ENCODE results near the gene BCL7B. TPM values are rescaled to one million over a fixed set of nuclear protein-coding genes. Genes with fewer than 3 reads are reported as not detected.
"Not testable (repeated sequence)": the region's sequence is repeated elsewhere in the genome, so short reads cannot be mapped to it uniquely, and the experiment has no call there.

The BCL7B gene
- total RNA-seq, 1 donor from 2014 or later: 34.8 TPM

DNA sequence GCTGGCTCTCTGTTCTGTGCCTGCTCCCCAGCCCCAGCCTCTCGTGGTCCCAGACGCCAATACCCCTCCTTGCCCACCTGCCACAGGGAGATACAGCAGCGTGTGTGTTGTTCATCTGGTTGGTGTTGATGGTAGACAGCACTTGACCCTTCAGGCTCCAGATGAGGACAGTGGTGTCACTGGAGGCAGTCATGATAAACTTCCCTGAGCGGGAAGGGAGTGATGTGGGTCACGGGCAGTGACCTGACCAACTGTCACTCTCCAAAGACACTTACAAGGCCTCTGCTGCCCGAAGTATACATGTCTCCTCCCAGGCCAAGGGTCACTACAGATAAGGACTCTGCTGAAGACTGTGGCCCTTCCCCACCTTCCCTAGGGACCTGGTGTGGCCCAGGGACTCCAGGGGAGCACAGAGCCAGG, 15.3 kb upstream of the BCL7B start:
- ATAC-seq: no peak

DNA sequence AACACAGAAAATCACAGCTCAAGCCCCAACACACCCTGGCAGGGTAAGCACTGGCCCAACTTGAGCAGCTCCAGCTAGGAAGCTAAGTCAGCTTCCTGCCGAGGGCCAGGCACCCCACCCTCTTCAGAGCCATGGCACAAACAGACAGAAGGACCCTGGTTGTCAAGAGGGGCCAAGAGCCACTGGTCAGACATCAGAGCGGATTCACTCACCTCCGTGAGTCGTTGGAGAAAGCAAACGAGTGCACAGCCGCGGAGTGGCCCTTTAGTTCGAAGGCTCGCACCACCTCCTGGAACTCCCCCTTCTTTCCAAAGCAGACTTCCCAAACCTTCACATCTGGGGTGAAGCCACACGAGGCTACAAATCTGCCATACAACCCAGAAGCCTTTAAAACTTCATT, 13.5 kb upstream of the BCL7B start:
- no peak for ATAC-seq

GRCh38 chr7:73570521-73570920, 13.0 kb upstream of the BCL7B start:
- ATAC-seq: no peak

DNA sequence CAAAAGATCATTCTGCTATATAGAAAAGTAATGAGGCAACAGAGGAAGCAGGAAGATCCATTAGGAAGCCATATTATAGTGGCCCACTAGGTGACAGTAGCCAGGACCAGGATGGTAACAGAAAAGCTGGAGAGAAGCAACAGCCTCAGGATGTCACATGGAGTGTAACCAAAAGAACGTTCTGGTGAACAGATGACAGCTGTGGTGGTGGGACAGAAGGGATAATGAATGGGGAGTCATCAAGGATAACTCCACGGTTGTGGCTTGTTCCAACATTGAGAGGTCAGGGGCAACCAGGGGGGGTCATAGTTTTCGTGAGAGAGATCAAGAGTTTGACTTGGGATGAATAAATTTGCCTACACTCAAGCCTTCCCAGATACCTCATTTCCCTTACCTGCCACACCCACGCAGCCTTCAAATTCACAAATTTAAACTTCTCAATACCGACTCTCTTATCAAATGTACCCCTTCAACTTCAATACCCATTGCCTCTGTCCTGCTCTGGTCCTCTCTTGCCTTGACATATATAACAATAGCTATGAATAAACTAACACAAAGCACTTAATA, 11.6 kb upstream of the BCL7B start:
- no peak for ATAC-seq

GRCh38 chr7:73567846-73568685, 10.6 kb upstream of the BCL7B start:
- no peak for ATAC-seq

DNA sequence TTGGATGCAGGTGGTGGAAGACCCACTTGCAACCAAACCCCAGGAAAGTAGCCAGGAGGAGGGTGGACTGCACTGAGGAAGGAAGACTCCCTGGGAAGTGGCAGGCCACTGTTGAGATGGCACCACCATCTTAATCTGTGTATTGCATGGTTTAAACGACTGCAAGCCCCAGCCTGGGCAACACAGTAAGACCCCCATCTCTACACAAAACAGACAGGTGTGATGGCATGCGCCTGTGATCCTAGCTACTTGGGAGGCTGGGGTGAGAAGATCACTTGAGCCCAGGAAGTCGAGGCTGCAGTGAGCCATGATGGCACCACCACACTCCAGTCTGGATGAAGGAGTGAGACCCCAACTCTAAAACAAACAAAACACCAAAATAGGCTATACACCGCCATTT, 9.7 kb upstream of the BCL7B start:
- no peak for ATAC-seq

- ATAC-seq: not testable (repeated sequence)
Observed at GRCh38 chr7:73566431-73566830, 8.9 kb upstream of the BCL7B start.

DNA sequence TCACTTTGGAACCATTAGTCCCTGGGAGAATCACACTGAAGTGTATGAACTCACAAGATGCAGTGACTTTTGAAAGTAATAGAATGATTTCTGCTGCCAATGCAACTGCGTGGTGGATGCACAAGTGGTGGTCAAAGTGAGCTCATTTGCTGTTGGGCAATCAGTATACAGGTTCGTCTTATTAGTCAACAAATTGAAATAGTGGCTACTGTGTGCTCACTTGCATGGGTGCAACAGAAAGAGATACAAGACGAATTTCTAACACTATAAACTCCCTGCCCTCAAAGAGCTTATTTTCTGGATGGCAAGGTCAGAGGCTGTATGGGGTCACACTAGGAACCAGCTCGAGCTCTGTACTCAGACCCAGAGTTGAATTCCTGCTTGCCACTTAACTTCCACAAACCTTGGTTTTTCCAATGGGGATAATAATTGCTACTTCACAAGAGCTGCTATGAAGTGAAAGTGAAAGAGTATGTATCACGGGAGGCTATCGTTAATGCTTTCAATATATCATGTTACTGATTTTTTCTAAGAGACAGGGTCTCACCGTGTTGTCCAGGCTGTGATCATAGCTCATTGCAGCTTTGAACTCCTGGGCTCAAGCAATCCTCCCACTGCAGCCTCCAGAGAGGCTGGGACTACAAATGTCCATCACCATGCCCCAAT, 8.3 kb upstream of the BCL7B start:
- ATAC-seq: no peak

DNA sequence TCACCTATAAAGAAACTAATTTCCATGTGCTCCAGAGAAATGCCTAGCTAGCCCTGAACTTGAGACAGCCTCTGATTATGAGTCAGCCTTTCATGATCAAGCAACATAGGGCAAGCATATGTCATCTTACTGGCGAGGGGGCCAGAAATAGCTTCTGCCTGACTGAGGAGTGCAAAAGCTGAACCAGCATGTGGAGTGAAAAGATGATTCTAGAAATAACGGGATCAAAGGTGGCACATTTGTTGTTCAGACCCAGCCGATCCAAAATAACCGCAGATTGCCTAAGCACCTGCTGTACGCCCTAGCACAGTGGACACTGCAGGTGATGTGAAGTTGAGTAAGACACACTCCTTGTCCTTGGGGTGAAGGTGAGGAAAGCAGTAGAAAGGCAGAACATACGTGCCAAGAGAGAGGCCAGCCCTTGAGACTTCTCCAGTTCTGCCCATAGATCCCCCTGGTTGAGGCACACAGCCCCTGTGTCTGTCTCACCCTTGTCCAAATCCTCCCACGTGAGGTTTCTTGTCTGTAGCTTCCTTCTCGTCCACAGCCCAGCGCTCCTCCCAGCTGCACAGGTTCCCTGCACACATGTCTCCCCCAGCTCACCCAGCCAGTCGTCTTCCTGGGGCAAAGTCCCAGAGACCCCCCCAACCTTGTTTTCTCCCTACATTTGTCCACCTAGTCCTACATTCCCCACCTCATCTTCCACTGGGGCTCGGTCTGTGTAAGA, 2.8 kb upstream of the BCL7B start:
- ATAC-seq: no peak

DNA sequence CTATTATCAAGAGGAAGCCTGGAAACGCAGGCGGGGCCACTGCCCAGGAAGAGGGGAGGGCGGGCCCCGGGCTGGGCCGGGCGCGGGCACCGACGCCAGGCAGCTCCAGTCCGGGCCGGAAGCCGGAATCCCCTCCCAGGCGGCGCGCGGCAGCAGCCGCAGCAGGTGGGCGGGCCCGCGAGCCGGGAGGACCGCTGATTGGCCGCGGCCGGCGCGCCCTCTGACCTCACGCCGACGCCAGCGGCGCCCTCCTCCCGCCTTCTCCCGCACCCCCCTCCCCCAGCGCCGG, 438 bp downstream of the BCL7B start:
- peak; percentile 98 for ATAC-seq

DNA sequence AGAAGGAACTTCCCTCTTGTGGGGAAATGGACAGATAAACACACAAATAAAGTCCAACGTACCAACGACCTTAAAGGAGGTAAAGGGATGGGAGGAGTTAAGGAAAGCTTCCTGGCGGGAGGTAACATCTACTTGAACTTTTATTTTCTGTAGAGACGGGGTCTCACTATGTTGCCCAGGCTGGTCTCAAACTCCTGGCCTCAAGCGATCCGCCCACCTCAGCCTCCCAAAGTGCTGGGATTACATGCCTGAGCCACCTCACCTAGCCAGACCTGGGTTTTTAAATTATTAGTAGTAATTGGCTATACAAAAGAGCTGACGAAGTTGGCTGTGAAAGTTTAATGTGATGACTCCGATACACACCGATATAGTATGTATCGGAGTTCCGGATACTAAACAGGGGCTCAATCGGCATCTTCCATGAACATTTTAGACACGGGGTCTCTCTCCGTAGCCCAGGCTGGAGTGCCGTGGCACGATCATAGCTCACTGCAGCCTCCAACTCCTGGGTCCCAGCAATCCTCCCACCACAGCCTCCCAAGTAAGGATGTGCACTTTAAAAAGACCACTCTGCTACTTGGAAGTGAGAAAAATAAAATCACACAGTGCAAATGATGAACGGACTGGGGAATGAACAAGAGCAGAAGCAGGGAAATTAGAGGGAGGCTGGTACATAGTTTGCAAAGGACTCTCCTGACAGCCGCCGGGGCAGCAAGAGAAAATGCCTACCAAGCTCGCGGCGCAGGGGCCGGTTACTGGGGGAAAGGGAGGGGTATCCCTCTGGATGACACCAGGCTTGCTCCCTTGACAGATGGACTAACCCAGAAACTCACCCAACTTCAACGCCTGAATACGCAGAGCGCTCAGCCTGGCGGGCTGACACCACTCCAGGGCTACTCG, 1.0 kb downstream of the BCL7B start:
- ATAC-seq: no peak

GRCh38 chr7:73555411-73555982, 2.0 kb downstream of the BCL7B start:
- ATAC-seq: no peak

DNA sequence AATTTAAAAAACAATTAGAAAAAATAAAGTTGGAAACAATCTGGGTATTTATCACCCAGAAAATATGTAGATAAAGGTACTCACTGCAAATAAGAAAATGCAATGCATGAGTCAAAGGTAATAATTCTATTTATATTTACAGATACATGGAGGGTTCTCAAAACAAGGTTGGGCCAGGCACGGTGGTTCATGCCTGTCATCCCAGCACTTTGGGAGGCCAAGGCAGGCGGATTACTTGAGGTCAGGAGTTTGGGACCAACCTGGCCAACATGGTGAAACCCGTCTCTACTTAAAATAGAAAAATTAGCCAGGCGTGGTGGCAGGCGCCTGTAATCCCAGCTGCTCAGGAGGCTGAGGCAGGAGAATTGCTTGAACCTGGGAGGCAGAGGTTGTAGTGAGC, 7.4 kb downstream of the BCL7B start:
- not testable (repeated sequence) for ATAC-seq

DNA sequence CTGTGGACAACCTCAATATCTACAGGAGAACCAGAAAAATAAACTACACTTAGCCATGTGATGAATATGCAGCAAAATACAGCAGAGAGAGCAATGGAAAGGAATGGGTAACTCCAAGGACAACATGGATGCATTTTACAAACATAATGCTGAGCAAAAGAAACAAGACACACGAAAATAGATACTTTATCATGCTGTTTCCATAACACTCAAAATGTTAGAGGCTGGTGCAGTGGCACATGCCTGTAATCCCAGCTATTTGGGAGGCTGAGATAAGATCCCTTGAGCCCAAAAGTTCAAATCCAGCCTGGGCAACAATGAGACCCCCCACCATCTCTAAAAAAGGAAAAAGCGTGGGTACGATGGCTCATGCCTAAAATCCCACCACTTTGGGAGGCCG, 8.3 kb downstream of the BCL7B start:
- ATAC-seq: no peak

DNA sequence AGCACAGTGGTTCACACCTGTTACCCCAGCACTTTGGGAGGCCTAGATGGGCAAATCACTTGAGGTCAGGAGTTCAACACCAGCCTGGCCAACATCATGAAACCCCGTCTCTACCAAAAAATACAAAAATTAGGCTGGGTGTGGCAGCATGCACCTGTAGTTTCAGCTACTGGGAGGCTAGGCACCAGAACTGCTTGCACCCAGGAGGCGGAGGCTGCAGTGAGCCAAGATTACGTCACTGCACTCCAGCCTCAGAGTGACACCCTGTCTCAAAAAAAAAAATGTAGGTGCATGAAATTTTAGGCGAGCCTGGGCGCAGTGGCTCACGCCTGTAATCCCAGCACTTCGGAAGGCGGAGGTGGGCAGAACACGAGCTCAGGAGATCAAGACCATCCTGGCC, 9.6 kb downstream of the BCL7B start:
- ATAC-seq: peak; percentile 57

DNA sequence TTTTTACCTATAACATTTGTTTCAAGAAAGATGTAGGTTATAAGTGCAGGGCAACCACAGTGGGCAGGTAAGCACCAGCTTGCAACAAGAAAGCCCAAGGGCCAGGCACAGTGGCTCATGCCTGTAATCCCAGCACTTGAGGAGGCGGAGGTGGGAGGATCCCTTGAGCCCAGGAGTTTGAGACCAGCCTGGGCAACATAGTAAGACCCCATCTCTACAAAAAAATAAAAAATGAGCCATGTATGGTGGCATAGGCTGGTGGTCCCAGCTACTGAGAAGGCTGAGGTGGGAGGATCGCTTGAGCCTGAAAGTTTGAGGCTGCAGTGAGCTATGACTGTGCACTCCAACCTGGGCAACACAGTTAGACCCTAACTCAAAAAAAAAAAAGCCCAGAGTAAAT, 12.8 kb downstream of the BCL7B start:
- ATAC-seq: no peak

DNA sequence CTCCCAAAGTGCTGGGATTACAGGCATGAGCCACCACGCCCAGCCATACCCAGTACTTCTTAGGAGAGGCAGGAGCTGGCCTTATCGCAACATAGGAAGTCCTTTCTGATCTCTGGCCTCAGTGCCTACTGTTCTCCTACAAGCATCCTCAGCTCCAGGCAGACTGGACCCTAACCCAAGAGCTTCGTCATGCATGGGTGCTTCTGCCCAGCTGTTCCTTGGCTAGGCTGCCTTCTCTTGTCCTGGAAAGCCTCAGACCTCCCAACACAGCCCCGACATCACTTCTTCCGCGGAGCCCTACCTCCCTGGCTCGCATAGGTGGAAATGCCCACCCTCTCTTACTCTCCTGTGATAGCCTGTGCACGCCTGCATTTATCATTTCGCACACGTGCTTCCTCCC, 15.8 kb downstream of the BCL7B start:
- no peak for ATAC-seq

DNA sequence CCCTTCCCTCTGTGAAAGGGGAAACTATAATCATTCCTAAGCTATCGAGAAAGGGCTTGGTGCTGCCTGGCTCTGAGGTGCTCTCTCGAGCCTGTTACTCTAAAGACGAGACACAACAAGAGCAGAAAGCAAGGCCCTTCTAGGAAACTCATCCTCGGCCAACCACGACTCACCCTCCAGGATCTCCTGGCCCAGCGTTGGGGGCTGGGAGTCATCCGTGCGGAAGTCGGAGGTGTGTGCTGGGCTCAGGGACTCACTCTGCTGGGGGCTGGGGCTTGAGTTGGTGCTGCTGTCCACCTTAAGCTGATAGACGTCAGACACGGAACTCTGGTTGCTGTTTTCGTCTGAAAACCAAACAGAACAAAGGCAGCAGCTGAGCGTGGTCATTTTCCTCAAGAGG, 17.8 kb downstream of the BCL7B start:
- no peak for ATAC-seq

- ATAC-seq: not testable (repeated sequence)
Observed at GRCh38 chr7:73538510-73538909, 19.0 kb downstream of the BCL7B start.

GRCh38 chr7:73537051-73537450, 20.4 kb downstream of the BCL7B start:
- no peak for ATAC-seq

DNA sequence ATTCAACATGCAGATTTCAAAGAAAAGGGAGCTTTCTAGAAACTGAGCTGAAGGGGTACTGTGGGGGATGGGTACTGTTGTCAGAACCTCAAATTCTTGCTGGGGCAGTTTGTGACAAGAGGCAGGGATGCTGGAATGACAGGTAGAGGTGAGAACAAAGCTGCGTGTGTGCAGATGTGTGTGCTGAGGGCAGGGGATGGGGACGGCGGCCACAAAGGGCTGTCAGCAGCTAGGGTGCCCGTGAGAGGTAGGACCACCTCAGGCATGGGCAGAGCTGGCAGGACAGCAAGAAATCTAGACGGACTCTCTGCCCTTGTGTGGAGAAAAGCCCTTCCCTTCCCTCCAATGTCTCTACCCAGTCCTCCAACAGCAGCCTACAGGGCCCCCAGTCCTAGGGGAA, 21.0 kb downstream of the BCL7B start:
- no peak for ATAC-seq

- not testable (repeated sequence) for ATAC-seq
Observed at GRCh38 chr7:73535918-73536317, 21.6 kb downstream of the BCL7B start.
